GM19240 (cell line): ENCODE results near the gene TXNRD1.

ENCODE experiments used
- DNase-seq: peaks from one replicate; pipeline ENCODE4 v3.0.0; 2011; ENCODE audit warnings: low spot score; ENCODE audit not compliant: insufficient read length

Gene TXNRD1

GRCh38 chr12:104348994-104349494 lies 133.5 kb downstream of the TXNRD1 start:
- DNase-seq, result no peak

DNA sequence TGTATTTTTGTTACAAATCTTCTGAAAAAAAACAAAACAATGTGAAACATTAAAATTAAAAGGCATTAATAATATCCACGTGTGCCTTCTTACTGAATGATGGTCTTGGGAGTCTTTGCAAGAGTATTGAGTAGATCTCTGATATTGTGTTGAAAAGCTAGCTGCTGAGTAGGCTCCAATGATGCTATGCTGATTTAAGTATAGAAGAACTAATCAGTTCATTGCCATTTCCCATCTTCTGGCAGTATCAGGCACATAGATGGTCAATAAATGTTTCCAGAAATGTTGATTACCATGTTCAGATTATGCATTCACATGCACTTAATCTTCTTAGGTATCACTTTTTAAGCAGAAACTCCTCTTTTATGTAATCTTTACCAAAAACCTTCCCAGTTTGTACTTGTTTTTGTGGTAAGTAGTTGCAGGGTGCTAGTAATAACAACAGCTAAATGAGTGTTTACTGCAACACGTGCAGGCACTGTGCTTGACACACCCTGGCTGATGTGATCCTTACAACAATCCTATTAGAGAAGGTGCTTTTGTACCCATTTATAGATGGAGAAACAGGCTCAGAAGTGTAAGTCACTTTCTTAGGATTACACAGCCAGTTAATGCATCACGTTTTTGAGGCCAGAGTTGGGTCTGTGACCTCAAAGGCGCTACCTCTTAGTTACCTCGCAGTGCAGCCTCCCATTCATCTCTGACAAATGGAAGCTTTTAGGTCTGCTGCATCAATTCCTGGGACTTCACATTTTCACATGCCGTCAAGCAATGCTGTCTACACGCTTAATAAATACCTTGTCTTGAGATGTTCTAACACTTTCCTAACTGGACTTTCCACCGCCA lies 134.9 kb downstream of the TXNRD1 start:
- DNase-seq, result no peak

- no peak for DNase-seq
Measured at GRCh38 chr12:104351057-104351983, 135.7 kb downstream of the TXNRD1 start.

GRCh38 chr12:104352106-104352713 lies 136.6 kb downstream of the TXNRD1 start:
- no peak for DNase-seq

GRCh38 chr12:104353012-104353981 lies 137.7 kb downstream of the TXNRD1 start:
- DNase-seq, result no peak

- DNase-seq, result no peak
Measured at GRCh38 chr12:104354167-104354867, 138.7 kb downstream of the TXNRD1 start.

- DNase-seq, result no peak
Measured at GRCh38 chr12:104354868-104355570, 139.4 kb downstream of the TXNRD1 start.

DNA sequence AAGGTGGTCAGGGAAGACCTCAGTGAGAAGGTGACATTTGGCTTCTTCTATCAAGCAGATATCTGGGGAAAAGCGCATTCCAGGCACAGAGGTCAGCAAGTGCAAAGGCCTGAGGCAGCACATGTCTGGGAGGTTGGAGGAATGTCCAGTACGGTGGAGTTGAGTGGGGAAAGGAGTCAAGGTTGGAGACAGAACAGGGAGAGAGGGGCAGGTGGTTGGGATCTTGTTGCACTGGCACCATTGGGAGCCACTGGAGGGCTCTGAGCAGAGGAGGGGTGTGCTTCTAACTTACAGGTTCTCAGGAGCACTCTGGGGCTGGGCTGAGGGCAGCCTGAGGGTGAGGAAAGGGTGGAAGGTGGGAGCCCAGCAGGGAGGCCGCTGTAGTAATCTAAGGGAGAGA lies 140.1 kb downstream of the TXNRD1 start:
- no peak for DNase-seq

- DNase-seq, result no peak
Measured at GRCh38 chr12:104356231-104357115, 140.9 kb downstream of the TXNRD1 start.

- no peak for DNase-seq
Measured at GRCh38 chr12:104357421-104357952, 141.9 kb downstream of the TXNRD1 start.

- DNase-seq, result peak; percentile 77
Measured at GRCh38 chr12:104358353-104359003, 142.9 kb downstream of the TXNRD1 start.

GRCh38 chr12:104359216-104359615 lies 143.6 kb downstream of the TXNRD1 start:
- DNase-seq, result no peak

GRCh38 chr12:104360157-104360556 lies 144.6 kb downstream of the TXNRD1 start:
- no peak for DNase-seq

GRCh38 chr12:104360983-104361707 lies 145.6 kb downstream of the TXNRD1 start:
- no peak for DNase-seq

DNA sequence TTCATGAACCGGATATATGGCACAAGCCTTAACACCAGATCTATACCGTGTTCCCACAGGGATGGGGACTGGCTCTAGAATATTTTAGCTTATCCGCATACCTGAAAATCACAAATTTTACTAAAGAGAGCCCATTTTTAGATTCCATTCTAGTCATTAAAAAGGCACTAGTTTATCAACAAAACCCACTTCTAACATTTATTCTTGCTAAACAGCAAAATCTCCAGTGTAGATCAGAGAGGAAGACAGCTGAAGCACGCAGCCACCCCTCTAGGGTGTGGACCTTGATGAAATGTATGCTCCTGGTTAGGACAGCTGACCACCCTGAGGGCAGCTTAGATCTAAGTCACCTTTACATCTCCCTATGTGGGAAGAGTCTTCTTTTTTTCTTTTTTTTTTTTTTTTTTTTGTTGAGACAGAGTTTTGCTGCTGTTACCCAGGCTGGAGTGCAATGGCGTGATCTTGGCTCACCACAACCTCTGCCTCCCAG lies 150.4 kb downstream of the TXNRD1 start:
- DNase-seq, result no peak

DNA sequence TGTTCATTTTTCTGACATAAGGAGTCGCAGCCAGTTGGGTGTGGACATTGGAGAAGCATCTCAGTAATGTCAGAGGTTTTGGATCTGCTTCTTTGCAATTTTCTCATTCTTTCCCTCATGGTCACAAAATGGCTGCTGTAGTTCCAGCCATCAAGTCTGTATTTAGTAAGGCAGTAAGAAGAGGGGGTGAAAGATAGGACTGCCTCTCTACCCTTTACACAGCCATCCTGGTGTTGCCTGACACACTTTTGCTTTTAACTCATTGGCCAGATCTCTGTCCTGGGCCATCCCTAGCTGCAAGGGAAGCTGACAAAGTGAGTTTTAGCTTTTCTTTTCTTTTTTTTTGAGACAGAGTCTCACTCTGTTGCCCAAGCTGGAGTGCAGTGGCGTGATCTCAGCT lies 154.1 kb downstream of the TXNRD1 start:
- DNase-seq, result no peak
